ENCODE measurements around the gene LPIN3.

LPIN3 gene

DNA sequence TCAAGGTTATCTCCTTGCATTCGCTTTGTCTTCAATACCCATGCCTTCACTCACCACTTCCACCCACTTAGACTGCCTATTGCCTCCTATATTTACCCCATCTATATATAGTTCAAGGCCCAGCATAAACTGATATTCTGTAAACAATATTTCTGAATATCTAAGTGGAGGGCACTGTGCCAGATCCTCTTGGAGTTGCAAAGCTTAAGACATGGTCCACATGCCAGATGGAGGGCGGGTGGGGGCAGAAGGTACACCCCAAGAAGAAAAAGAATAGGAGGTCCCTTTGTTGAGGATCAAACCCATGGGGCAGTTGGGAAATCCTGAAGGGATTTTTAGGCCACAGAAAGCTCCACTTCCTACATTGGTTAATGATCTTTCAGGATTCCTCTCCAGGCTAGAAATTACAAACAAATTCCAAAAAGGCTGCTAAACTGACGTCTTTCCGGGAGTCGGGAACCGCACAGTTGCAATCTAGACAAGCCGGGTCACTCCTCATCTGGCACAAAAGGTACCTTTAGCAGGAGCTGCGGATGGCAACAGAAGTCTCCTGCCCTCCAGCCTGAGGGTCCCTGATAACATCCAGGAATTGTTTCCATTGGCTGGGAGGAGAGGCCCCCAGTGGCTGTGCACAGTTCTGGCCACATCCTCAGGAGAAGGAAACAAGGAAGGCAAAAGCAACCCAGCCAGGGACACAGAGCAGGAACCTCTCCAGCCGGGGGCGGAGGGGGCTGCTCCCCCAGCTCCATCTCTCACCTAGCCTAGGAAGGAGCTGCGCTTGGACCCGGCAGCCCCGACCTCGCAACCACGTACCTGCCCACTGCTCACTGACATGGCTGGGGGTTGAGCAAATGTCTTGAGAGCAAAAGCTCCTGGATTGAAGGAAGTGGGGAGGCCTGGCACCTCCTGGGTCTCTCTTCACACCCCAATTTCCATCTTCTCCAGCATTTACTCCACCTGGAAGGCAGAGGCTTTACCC, 5.9 kb upstream of the LPIN3 start:
- H3K27ac ChIP-seq = no peak overlapping the region
- no peak overlapping the region for H3K4me3 ChIP-seq (ENCODE audit: low read depth in 1 of 2, low read length in 1 of 2)
- H3K9me3 ChIP-seq = no peaks in the 10 kb centered on the region
- H3K27me3 ChIP-seq = peaks cover 66% of the 10 kb centered on the region
- H3K4me1 ChIP-seq (ENCODE audit: control insufficient read depth in 1 of 2, insufficient read depth in 1 of 2, low read depth in 1 of 2, low read length in 1 of 2) = peaks cover 0 to under 1% of the 10 kb centered on the region in 2 experiments
- TF ChIP-seq, protein P1, sequence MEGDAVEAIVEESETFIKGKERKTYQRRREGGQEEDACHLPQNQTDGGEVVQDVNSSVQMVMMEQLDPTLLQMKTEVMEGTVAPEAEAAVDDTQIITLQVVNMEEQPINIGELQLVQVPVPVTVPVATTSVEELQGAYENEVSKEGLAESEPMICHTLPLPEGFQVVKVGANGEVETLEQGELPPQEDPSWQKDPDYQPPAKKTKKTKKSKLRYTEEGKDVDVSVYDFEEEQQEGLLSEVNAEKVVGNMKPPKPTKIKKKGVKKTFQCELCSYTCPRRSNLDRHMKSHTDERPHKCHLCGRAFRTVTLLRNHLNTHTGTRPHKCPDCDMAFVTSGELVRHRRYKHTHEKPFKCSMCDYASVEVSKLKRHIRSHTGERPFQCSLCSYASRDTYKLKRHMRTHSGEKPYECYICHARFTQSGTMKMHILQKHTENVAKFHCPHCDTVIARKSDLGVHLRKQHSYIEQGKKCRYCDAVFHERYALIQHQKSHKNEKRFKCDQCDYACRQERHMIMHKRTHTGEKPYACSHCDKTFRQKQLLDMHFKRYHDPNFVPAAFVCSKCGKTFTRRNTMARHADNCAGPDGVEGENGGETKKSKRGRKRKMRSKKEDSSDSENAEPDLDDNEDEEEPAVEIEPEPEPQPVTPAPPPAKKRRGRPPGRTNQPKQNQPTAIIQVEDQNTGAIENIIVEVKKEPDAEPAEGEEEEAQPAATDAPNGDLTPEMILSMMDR (IDR thresholded peaks at IDR 0.05) = no peak
- no peaks in the 10 kb centered on the region for H3K36me3 ChIP-seq

DNA sequence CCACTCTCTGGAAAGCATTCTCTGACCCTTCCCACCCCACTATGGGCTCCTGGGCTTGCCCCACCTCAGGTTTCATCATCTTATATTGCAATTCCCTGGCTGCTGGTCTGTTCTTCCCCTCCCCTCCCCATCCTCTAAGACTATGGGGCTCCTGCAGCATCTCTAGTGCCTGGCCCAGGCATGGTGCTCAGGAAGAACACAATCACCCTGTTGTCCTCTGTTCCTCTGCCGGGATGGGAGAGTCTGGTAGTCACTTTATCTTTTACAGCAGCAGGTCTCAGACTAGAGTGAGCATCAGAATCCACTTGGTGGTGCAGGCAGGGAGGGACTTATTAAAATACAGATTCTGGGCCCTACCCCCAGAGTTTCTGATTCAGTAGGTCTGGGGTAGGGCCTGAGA, 5.0 kb upstream of the LPIN3 start:
- H3K4me1 ChIP-seq (ENCODE audit: control insufficient read depth in 1 of 2, insufficient read depth in 1 of 2, low read depth in 1 of 2, low read length in 1 of 2) = peaks cover 0 to 9% of the 10 kb centered on the region in 2 experiments
- peaks cover 67% of the 10 kb centered on the region for H3K27me3 ChIP-seq
- H3K27ac ChIP-seq = no peak overlapping the region
- H3K4me3 ChIP-seq (ENCODE audit: low read depth in 1 of 2, low read length in 1 of 2) = no peak overlapping the region
- no peaks in the 10 kb centered on the region for H3K9me3 ChIP-seq
- no peaks in the 10 kb centered on the region for H3K36me3 ChIP-seq
- TF ChIP-seq, protein P1 (IDR thresholded peaks at IDR 0.05) = no peak

DNA sequence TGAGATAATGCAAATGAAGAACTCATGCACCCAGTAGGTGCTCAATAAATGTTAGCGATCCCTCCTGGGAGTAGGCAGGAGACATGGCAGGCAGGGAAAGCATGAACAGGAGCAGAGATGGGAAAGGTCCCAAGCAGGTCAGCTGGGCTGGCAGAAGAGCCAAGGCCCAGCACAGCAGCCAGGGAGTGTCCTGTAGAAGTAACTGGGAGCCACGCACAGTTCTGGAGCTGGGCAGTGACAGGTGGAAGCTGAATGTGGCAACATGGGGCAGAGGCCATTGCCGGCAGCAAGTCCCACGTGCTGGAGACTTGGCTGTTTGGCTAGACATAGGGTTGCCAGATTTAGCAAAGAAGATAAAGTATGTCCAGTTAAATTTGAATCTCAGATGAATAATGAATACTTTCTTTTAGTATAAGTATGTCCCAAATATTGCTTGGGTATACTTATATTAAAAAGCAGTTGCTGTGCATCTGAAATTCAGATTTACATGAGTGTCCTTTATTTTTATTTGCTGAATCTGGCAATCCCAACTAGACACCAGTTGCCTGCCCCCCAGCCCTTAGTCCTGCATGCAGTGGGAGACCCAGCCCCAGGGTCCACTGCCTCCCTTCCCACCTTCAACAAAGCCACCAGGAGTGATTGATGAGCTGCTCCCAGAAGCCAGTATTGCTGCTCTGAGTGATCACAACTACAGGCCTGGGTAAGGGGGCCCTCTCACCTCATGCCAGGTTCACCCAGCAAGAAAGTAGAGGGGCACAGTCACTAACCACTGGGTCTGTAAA, 3.7 kb upstream of the LPIN3 start:
- Histone ChIP-seq H3K36me3 (no peaks in the 10 kb centered on the region), H3K27me3 (peaks cover 66% of the 10 kb centered on the region), H3K4me1 (ENCODE audit: control insufficient read depth in 1 of 2, insufficient read depth in 1 of 2, low read depth in 1 of 2, low read length in 1 of 2) (peaks cover 0 to 12% of the 10 kb centered on the region in 2 experiments), H3K4me3 (ENCODE audit: low read depth in 1 of 2, low read length in 1 of 2) (no peak overlapping the region), H3K27ac (no peak overlapping the region), H3K9me3 (no peaks in the 10 kb centered on the region)
- TF ChIP-seq, protein P1 (IDR thresholded peaks at IDR 0.05) = no peak

DNA sequence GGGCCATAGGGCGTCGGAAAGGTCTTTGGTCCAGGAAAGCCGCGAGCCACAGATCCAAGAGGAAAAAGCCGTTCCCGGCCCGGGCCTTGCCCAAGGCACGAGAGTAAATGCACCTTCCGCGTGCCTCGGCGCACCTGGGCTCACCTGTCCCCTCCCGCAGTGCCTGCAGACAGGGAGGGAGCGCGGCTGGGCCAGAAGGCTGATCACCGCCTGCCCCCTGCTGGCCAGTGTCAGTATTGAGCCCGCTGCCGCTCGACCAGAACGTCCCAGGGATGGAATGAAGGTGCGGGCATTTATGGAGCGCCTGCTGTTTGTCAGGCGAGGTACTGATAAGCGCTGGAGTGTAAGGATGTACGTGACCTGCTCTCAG, 679 bp upstream of the LPIN3 start:
- no peaks in the 10 kb centered on the region for H3K36me3 ChIP-seq
- H3K27ac ChIP-seq = no peak overlapping the region
- peaks cover 62% of the 10 kb centered on the region for H3K27me3 ChIP-seq
- TF ChIP-seq, protein P1 (IDR thresholded peaks at IDR 0.05) = peak; percentile 92
- peaks cover 0 to 12% of the 10 kb centered on the region in 2 experiments for H3K4me1 ChIP-seq (ENCODE audit: control insufficient read depth in 1 of 2, insufficient read depth in 1 of 2, low read depth in 1 of 2, low read length in 1 of 2)
- H3K9me3 ChIP-seq = no peaks in the 10 kb centered on the region
- no peak overlapping the region for H3K4me3 ChIP-seq (ENCODE audit: low read depth in 1 of 2, low read length in 1 of 2)

DNA sequence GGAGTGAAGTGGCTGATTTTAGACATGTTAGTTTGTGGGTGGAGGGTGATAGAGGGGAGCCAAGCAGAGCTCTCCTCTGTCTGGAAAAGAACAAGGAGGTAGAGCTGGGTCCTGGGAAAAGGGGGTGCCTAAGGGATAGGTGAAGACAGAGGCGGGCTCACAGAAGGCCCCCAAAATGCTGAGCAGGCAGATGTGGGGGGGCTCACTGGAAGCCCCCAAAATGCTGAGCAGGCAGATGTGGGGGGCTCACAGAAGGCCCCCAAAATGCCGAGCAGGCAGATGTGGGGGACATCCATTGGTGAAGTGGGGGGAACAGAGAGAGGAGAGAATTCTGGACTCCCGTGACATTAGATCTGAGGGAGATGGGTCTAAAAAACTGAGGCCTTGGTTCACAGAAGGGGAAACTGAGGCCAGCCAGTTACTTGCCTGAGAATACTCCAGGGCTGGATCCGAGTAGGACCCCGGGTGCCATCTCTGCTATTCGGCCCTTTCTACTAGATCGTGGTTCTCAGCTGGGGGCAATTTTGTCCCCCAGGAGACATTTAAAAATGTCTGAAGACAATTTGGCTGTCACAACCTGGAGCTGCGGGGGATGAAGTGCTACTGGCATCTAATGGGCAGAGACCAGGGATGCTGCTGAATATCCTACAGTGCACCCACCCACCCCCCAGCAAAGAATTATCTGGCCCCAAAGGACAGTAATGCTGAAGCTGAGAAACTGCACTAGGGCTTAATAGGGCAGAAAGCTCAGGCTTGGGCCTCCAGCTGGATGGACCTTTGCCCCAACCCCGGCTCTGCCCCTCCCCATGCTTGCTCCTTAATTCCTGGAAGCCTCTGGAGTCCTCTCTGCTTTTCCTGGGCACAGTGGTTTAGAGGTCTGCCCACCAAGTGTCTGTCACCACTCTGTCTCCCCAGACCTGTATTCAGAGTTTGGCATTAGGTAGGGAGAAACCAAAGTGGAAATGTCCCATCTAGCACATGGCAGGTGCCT, 2.1 kb downstream of the LPIN3 start:
- Histone ChIP-seq H3K27ac (no peak overlapping the region), H3K27me3 (peaks cover 45% of the 10 kb centered on the region), H3K36me3 (no peaks in the 10 kb centered on the region), H3K4me3 (ENCODE audit: low read depth in 1 of 2, low read length in 1 of 2) (no peak overlapping the region), H3K9me3 (no peaks in the 10 kb centered on the region), H3K4me1 (ENCODE audit: control insufficient read depth in 1 of 2, insufficient read depth in 1 of 2, low read depth in 1 of 2, low read length in 1 of 2) (peaks cover 0 to 12% of the 10 kb centered on the region in 2 experiments)
- TF ChIP-seq, protein P1 (IDR thresholded peaks at IDR 0.05) = no peak
